Heart left ventricle (tissue), 13 donors: Measurements from ENCODE around the gene SLC39A11.

ENCODE experiments used
- CTCF ChIP-seq, 12 donors: fragments of 200-600 bp; sonication (generic) in 4 of 12; IDR thresholded peaks; one replicate each; pipeline versions ENCODE4 v1.5.0 to v1.8.0; 2018 to 2022; ENCODE audit warnings: antibody characterized with exemption in 12 of 12, mild to moderate bottlenecking in 5 of 12
- POLR2A ChIP-seq, 2 donors: fragments of 450-650 bp; IDR thresholded peaks; one replicate each; pipeline ENCODE4 v1.6.1; 2017; ENCODE audit warnings: antibody characterized with exemption in 2 of 2, mild to moderate bottlenecking in 2 of 2, moderate library complexity in 2 of 2
- donor health status: ischemic (EF 13 %, LVEDD 7.1; RV severe dilation, severe dysfunction).
- donor health status: DM: no; HTN: yes; CAD: no.
- donor health status: DM: no; HTN: no; CAD: no.
- donor health status: ischemic (EF 25% LVEDD 6.9; RV normal size, moderate dysfunction).
- donor health status: ischemic (EF 25% LVEDD 5.7; RV mildly dilated, moderate dysfunction).
- donor health status: ischemic (EF 35%, LVEDD 5.7; RV mildly dilated, moderate dysfunction).
- donor health status: nonischemic (EF 11% LVEDD 7.7; RV severe dilation, severe dysfunction).
- donor health status: DM: yes; HTN: yes; CAD: no.
- donor health status: PGD.
- donor health status: ischemic (EF 29% LVEDD 5.4; RV normal size, mild dysfunction).
- donor health status: nonischemic (EF 23%, LVEDD 6.1; RV moderate dilation, normal function).

GRCh38 chr17:72974605-72975232 is 117.8 kb downstream of the SLC39A11 start:
- no peak for TF ChIP-seq CTCF (IDR thresholded peaks at IDR 0.05)
- no peak for TF ChIP-seq POLR2A (IDR thresholded peaks at IDR 0.05)
